Gastrocnemius medialis (tissue), 4 donors: ENCODE results near the gene PSME3IP1. TPM values are rescaled to one million over a fixed set of nuclear protein-coding genes. Genes with fewer than 3 reads are reported as not detected.

Source experiments
- ATAC-seq, 2 donors: fragments of 150-250 bp; one replicate each; pipeline ENCODE4 v1.9.1; 2016
- DNase-seq, 2 donors: peaks; one replicate each; pipeline ENCODE4 v3.0.0-alpha.2; 2019
- H3K27ac ChIP-seq, 4 donors: fragments of 200-600 bp; sonication (generic); 1 replicate in 1 of 4; 2 replicates in 3 of 4; pipeline ENCODE4 v1.5.1; 2016 to 2018; ENCODE audit warnings: mild to moderate bottlenecking in 2 of 4, moderate library complexity in 1 of 4
- H3K27me3 ChIP-seq, 3 donors: fragments of 200-600 bp; sonication (generic) in 2 of 3; 1 replicate in 1 of 3; 2 replicates in 2 of 3; pipeline versions ENCODE4 v1.5.1 to v1.6.0; 2016 to 2019; ENCODE audit warnings: mild to moderate bottlenecking in 1 of 3, moderate library complexity in 1 of 3
- H3K36me3 ChIP-seq, 2 donors: fragments of 200-600 bp; sonication (generic) in 1 of 2; one replicate each; pipeline ENCODE4 v1.5.1; 2017 to 2018
- H3K4me1 ChIP-seq, 2 donors: fragments of 200-600 bp; sonication (generic) in 1 of 2; one replicate each; pipeline ENCODE4 v1.5.1; 2016 to 2017; ENCODE audit warnings: mild to moderate bottlenecking in 2 of 2
- H3K4me3 ChIP-seq, 4 donors: fragments of 200-600 bp; sonication (generic) in 3 of 4; 1 replicate in 1 of 4; 2 replicates in 3 of 4; pipeline ENCODE4 v1.5.1; 2016 to 2019; ENCODE audit warnings: mild to moderate bottlenecking in 2 of 4
- H3K9me3 ChIP-seq, 3 donors: fragments of 200-600 bp; sonication (generic) in 2 of 3; 1 replicate in 1 of 3; 2 replicates in 2 of 3; pipeline ENCODE4 v1.5.1; 2016 to 2019
- POLR2A ChIP-seq, 2 donors: fragments of 450-650 bp; IDR thresholded peaks; one replicate each; pipeline ENCODE4 v1.6.1; 2017; ENCODE audit warnings: antibody characterized with exemption in 2 of 2, mild to moderate bottlenecking in 2 of 2, moderate library complexity in 2 of 2
- in situ Hi-C, 4 donors: fragments of 200-750 bp; cut with MboI; loops; one replicate each; pipeline versions ENCODE4 v1.15.0 to v1.8.0; 2017; ENCODE audit warnings: low sequenced_read_pairs in 4 of 4
- intact Hi-C: fragments of 100-400 bp; cut with DNase I; formaldehyde crosslinking; loops from one replicate; pipeline ENCODE4 v1.15.1; 2023; ENCODE audit warnings: low total_unique reads
- total RNA-seq, 4 donors: library from RNA; depleted of rRNA; stranded (reverse); fragments of >200 nt; gene quantifications; one replicate each; pipeline versions ENCODE4 v1.1.0 to v1.2.3, GENCODE V29; 2016
- TF ChIP-seq, protein P1 (sequence below), 5 experiments: fragments of 450-650 bp in 3 of 5; fragments of 200-600 bp in 2 of 5; sonication (generic) in 2 of 5; IDR thresholded peaks in 4 of 5; conservative IDR thresholded peaks in 1 of 5; 1 replicate in 4 of 5; 2 replicates in 1 of 5; pipeline ENCODE4 v1.5.1; 2016 to 2019; ENCODE audit warnings: antibody characterized with exemption in 5 of 5, mild to moderate bottlenecking in 3 of 5, moderate library complexity in 3 of 5

The PSME3IP1 gene
- total RNA-seq, 4 donors from 2014 or later: 43.8 to 57.6 (median 53.4) TPM

DNA sequence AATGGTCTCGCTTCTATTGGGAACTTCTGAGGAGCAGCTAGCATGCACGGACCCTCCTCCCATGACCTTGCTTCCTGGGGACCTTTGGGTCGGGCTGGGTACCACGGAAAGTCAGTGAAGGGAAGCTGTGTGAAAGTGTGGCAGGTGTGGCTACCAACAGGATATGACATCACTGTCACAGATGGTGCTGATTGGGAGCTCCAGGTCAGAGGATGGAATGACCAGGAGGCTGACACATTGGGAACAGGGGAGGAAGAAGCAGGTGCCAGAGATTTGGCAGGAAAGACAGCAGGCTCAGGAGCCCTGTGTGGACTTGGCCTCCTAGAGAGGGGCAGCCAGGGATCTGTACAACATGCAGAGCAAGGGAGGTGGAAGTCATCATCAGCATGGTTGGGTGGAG lies 59.4 kb downstream of the PSME3IP1 start:
- H3K4me3 ChIP-seq: no peak overlapping the region
- ATAC-seq (no peak), DNase-seq (no peak)
- H3K27me3 ChIP-seq: no peaks in the 10 kb centered on the region
- peaks cover 0 to 10% of the 10 kb centered on the region in 2 donors for H3K36me3 ChIP-seq
- in situ Hi-C loops (no loop called here), intact Hi-C loops (no loop called here)
- H3K27ac ChIP-seq: no peak overlapping the region
- TF ChIP-seq POLR2A (IDR thresholded peaks at IDR 0.05): no peak
- TF ChIP-seq, protein P1, sequence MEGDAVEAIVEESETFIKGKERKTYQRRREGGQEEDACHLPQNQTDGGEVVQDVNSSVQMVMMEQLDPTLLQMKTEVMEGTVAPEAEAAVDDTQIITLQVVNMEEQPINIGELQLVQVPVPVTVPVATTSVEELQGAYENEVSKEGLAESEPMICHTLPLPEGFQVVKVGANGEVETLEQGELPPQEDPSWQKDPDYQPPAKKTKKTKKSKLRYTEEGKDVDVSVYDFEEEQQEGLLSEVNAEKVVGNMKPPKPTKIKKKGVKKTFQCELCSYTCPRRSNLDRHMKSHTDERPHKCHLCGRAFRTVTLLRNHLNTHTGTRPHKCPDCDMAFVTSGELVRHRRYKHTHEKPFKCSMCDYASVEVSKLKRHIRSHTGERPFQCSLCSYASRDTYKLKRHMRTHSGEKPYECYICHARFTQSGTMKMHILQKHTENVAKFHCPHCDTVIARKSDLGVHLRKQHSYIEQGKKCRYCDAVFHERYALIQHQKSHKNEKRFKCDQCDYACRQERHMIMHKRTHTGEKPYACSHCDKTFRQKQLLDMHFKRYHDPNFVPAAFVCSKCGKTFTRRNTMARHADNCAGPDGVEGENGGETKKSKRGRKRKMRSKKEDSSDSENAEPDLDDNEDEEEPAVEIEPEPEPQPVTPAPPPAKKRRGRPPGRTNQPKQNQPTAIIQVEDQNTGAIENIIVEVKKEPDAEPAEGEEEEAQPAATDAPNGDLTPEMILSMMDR (IDR thresholded peaks at IDR 0.05 in 4 of 5, conservative IDR thresholded peaks at IDR 0.05 in 1 of 5): no peak
- no peaks in the 10 kb centered on the region for H3K9me3 ChIP-seq
- H3K4me1 ChIP-seq: no peaks in the 10 kb centered on the region

GRCh38 chr16:57125969-57126368 lies 59.9 kb downstream of the PSME3IP1 start:
- intact Hi-C loops: no loop called here
- ATAC-seq (no peak), DNase-seq (no peak)
- Histone ChIP-seq H3K4me3 (no peak overlapping the region), H3K27me3 (no peaks in the 10 kb centered on the region), H3K9me3 (no peaks in the 10 kb centered on the region), H3K27ac (no peak overlapping the region), H3K4me1 (no peaks in the 10 kb centered on the region), H3K36me3 (peaks cover 0 to 13% of the 10 kb centered on the region in 2 donors)
- in situ Hi-C loops: no loop called here
- TF ChIP-seq POLR2A (IDR thresholded peaks at IDR 0.05): no peak
- TF ChIP-seq, protein P1 (IDR thresholded peaks at IDR 0.05 in 4 of 5, conservative IDR thresholded peaks at IDR 0.05 in 1 of 5): no peak

DNA sequence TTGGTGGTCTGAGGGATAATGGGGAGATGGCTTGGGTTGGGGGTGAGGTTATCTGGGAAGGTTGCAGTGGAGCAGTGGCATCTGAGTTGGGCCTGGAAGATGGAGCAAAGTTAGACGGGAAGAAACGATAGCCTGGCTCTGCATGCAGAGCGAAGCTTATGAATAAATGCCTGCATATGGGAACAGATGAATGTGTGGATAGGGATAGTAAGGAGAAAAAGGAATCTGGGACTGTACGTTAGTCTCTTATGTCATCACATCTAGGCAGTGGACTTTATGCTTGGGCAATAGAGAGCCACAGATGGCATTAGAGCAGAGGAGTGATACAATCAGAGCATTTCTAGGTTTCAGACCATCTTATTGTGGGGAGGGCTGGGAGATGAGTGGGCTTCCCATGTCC lies 60.5 kb downstream of the PSME3IP1 start:
- peaks cover 0 to 16% of the 10 kb centered on the region in 2 donors for H3K36me3 ChIP-seq
- TF ChIP-seq, protein P1 (IDR thresholded peaks at IDR 0.05 in 4 of 5, conservative IDR thresholded peaks at IDR 0.05 in 1 of 5): no peak
- no peak for TF ChIP-seq POLR2A (IDR thresholded peaks at IDR 0.05)
- in situ Hi-C loops: no loop called here

DNA sequence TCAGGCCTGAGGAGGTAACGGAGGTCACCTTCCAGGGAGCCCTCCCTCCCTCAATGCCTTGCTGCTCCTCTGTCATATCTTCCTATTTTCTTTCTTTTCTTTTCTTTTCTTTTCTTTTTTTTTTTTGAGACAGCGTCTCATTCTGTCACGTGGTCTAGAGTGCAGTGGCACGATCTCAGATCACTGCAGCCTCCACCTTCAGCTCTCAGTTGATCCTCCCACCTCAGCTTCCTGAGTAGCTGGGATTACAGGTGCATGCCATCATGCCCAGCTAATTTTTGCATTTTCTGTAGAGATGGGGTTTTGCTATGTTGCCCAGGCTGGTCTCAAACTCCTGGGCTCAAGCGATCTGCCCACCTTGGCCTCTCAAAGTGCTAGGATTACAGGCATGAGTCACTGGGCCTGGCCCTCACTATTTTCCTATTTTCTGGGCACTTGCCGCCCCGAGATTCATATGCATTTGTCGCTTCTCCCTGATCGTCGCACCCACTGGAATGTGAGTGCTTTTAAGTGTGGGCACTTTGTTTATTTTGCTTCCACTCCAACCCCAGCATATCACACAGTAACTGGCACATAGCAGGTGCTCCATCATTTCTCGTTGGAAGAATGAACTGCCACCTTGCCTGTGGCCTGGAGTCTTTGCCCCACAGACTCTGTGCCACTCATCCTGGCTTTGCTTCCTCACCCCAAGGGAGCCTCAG lies 61.7 kb downstream of the PSME3IP1 start:
- H3K27me3 ChIP-seq: no peaks in the 10 kb centered on the region
- no peak overlapping the region for H3K4me3 ChIP-seq
- DNase-seq: no peak
- in situ Hi-C loops: no loop called here
- ATAC-seq: no peak
- intact Hi-C loops: no loop called here
- no peaks in the 10 kb centered on the region for H3K9me3 ChIP-seq
- peaks cover 0 to 22% of the 10 kb centered on the region in 2 donors for H3K36me3 ChIP-seq
- TF ChIP-seq POLR2A (IDR thresholded peaks at IDR 0.05): no peak
- TF ChIP-seq, protein P1 (IDR thresholded peaks at IDR 0.05 in 4 of 5, conservative IDR thresholded peaks at IDR 0.05 in 1 of 5): no peak
- no peaks in the 10 kb centered on the region for H3K4me1 ChIP-seq
- H3K27ac ChIP-seq: no peak overlapping the region

More for the DNA sequence above, 60.5 kb downstream of the PSME3IP1 start:
- no peaks in the 10 kb centered on the region for H3K4me1 ChIP-seq
- H3K4me3 ChIP-seq: no peak overlapping the region
- no peak for ATAC-seq
- no peaks in the 10 kb centered on the region for H3K27me3 ChIP-seq
- intact Hi-C loops: no loop called here
- no peak overlapping the region for H3K27ac ChIP-seq
- no peak for DNase-seq
- no peaks in the 10 kb centered on the region for H3K9me3 ChIP-seq
